ENCODE results near the gene ERC2.

ERC2 gene

DNA sequence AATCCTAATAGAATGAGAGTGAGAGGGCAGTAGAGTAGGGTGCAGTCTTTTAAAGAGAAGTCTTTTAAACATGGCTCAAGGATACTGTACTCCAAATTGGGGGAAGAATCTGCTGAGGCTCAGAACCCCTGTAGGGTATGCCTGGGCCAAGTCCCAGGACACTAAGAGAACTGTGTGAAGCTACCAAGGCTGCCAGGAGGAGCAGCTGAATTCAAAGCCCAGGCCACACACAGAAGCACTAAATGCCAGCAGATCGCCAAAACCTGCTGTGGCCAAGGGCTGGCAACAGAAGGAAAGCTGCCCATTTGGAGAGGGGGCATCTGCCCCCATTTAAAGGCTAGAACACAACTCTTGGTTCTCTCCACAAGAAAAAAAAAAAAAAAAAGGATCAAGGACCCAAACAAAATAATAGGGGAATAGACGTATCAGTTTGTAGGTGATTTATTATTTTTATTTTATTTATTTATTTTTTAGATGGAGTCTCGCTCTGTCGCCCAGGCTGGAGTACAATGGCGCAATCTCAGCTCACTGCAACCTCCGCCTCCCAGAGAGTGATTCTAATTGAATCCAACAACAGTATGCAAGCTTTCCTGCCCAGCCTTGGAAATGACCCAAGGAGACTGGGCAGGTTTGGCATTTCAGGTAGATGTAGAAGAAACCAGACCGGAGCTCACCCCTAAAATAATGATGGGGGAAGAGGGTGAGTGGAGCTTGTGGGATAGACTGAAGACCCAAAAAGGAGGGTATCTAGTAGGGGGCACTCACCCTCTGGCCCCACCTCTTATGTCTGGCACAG, 702.2 kb downstream of the ERC2 start:
- DNase-seq = no peak

DNA sequence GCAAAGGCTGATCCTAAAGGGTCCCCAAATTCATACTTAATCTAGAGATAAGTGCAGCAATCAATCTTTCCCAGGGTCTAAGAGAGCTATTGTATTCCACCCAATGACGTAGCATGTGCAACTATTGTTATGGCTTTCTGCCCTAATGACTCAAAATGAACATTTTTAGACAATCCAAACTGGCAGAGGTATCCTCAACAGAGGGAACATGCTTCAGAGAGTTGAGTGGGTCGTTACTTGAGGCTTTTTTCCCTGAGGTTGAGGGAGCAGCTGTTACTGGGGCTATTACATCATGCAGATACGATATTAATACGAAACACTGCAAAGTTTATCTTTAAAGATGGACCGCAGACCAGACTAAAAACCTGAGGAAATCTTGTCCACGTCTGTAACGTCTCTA, 702.9 kb downstream of the ERC2 start:
- no peak for DNase-seq

DNA sequence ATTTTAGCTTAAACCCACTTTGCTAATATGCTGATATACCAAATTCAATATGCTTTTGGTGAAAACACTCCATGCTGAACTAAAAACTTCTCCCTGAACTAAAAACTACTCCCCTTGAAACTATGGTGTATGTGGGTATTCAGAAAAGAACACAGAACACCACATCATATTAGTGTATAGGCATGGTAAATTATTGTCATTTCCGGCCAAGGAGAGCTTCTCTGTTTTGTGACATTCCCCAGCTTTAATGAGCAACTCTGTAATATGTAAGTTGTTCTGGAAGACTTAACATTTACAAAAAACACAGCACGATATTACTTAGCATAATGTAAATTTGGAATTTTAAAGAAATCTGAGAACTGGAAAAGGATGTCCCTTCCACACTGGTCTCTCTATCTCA, 711.3 kb downstream of the ERC2 start:
- DNase-seq = no peak

DNA sequence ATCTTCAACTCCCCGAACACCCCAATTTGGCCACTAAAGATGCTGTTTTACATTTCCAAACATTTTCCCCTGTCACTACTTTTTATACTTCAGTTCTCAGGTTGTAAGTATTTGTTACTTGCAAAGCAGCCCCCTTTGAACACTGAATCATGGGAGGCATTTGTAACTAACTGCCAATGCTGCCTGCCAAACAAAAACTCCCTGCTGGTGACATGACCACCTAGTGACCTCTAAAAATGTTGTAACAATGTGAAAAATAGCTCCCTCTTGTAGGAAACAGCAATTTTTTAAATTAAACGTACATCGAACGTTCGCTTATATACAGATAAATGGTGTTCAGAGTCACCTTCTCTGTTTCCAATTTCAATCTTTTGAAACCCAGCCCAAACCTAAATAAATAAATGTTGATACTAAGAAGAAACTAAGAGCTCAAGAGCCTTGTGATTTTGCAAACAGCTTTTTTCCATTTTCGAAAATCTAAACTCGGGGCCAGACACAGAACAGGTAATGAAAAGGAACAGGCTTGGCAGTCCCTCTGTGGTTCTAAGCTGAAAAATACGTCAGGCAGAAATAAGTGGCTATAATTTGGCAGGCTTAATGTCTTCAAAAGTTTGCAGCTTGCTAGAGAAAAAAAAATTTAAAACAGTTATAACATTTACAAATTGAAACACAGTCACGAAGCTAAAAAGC, 712.6 kb downstream of the ERC2 start:
- no peak for DNase-seq

DNA sequence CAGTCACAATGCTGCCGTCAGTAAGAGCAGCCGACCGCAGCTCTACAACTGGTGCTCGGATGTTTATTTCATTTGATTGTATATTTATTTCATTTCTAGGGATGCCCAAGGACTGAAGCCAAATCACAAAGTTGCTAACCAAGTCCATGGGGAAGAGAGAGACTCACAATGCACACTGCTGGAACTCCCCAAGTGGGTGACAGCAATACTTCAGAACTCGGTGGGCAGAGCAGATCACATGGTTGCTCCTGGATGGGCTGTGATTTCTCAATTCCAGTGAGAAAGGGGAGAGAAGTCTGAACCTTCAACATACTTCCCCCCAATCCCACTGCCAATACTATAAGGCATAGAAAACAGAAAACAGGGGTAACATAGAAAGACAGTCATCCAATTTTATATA, 715.4 kb downstream of the ERC2 start:
- DNase-seq = no peak

GRCh38 chr3:55751730-55752129, 716.5 kb downstream of the ERC2 start:
- DNase-seq = no peak

DNA sequence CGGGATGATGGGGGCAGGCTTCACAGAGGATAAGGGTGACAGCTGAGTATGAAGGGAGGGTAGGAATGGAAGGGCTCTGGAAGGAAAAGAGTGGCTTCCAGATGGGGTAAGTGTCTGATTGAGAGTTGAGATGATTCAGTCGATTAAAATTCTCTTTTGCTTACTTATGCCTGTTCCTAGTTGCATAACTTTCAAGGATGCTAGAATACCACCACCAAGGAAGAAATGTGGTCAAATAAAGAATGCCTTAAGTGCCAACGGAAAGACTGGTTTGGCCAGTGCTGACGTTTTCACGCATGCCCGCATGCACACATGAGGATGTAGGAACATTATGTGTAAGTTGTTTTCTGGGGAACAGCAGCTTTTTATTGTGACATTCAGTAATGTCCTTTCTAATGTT, 717.7 kb downstream of the ERC2 start:
- no peak for DNase-seq

DNA sequence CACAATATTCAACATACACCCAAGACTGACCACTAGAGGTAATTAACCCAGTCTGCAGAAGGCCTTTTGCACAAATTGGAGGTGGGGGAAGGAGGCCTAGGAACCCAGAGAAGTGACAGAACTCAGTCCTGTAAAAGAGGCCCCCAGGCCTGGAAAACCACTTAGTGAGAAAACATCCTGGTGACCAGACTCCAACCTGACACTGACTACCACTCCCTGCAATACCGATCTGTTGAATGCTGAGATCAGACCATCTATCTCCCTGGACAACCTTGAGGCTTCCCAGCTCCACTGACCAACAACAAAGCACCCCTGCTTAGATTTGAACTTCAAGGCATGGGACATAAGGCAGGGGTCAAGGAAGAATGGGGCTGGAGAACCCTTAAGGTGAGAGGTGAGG, 719.2 kb downstream of the ERC2 start:
- no peak for DNase-seq

- DNase-seq = no peak
Measured at GRCh38 chr3:55746808-55747413, 721.4 kb downstream of the ERC2 start.

GRCh38 chr3:55742832-55743136, 725.5 kb downstream of the ERC2 start:
- no peak for DNase-seq

- DNase-seq = no peak
Measured at GRCh38 chr3:55742022-55742831, 726.0 kb downstream of the ERC2 start.

- no peak for DNase-seq
Measured at GRCh38 chr3:55737186-55737585, 731.1 kb downstream of the ERC2 start.

DNA sequence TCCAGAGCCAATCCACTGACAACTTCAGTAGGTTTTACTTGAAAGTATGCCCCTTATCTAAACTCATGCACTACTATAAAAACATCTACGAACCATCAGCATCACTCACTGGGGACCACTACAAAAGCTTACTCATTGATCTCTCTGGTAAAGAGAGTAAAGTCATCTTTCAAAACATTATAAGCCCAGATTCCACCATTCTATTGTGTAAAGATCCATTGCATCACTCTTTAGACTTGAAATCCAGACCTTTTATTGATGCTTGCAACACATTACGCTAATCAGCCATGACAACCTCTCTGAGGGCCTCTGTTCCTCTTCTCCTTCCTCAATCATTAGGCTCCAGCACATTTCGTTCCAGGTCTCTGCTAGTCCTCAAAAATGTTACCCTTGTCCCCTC, 732.3 kb downstream of the ERC2 start:
- DNase-seq = no peak

GRCh38 chr3:55731741-55732140, 736.5 kb downstream of the ERC2 start:
- no peak for DNase-seq

- DNase-seq = no peak
Measured at GRCh38 chr3:55729546-55729945, 738.7 kb downstream of the ERC2 start.

DNA sequence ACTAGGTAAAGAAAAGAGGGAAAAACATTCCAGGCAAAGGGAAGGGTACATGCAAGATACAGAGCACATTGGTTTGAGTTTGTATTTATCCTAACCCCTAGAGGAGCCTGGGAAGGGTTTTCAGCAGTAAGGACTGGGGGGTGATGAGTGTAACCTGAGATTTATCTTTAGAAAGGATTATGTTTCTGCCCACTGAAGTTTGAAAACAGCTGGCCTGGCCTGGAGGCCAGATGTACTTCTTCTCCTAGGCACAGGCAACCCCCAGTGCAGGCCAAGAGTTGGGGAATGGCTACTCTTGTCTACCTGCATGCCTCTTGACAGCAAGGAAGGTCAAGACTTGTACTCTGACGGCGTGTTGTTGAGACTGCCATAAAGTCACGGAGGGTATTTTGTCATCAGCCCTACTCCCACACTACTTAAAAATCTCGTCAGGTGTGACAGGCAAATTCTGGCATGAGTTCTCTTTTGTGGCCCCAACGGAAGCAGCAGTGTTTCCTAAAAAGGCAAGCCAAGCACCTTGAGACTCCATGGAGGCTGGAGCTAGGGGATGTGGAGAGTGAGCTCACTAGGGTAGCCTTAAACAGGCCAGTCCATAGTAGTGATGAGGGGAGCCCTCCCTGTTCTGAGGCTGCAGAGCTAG, 739.7 kb downstream of the ERC2 start:
- DNase-seq = no peak

DNA sequence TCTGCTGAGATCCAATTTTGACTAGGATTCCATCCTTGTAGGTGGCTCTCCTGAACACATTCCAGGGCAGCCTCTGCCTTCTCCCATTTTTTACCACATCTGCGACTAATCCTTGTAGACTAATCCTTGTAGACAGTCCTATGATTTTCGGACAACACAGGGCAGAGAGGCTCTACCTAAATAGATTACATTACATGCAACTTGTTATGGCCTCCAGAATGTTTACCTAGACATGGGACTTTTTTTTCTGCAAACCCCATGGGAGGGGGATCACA, 741.8 kb downstream of the ERC2 start:
- no peak for DNase-seq

GRCh38 chr3:55725681-55726500, 742.4 kb downstream of the ERC2 start:
- no peak for DNase-seq

DNA sequence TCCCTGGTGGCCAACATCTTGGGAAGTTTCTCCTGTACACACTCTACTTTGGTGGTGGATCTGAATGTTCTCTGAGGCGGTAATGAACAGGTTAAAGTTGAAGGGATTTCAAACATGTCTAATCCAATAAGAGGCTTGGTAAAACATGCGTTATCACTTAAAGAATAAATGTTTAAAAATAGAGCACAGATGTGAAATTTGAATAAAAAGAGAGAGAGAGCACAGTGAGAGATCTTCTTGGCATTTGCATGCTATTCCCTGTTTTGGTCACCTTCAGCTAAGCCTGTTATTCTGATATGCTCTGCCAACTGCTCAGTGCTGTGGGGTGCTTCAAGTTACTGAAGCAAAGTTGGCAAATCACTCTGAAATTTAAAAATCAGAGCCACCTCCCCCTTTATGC, 743.4 kb downstream of the ERC2 start:
- DNase-seq = no peak

GRCh38 chr3:55724407-55724784, 743.9 kb downstream of the ERC2 start:
- DNase-seq = no peak

DNA sequence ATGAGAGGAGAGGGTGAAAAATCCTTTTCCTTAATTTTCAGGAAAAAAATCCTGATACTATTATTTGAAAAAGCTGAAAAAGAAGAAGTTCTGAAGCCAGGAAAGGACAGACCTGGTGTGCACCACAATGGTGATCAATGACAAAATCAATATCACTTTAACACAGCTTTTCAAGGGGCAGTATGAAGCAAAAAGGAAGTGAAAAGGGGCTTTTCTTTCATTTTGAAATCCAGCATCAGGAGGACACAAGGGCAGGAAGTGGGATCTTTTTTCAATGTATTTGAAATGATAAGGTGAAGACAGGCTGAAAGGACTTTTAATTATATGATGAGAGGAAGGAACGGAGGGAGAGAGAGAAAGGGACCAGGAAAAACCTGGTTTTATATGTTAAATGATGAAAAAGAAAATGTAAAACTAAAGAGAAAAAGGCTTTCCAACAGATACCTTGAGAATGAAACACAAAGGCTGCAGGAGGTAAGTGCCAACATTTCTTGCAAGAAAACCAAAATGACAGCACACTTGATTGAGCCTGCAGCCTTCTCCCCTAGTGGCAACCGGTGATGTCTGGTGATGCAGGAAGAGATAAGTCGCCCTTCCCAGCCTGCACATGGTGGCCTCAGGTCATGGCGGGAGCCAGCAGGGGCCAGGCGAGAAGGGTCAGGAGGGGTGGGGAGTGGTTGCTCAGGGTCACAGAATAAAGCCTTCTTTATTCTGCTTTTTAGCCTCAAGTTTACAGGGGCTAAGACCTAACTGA, 744.4 kb downstream of the ERC2 start:
- no peak for DNase-seq
